GM18519 (cell line): ENCODE results near the gene COL6A2.

Experiments used
- ATAC-seq: cut with Tn5 transposase; IDR thresholded peaks from one replicate; pipeline ENCODE4 v1.9.1; 2021; ENCODE audit warnings: mild to moderate bottlenecking, moderate library complexity; ENCODE audit not compliant: unreplicated experiment, low FRiP score

COL6A2 gene

DNA sequence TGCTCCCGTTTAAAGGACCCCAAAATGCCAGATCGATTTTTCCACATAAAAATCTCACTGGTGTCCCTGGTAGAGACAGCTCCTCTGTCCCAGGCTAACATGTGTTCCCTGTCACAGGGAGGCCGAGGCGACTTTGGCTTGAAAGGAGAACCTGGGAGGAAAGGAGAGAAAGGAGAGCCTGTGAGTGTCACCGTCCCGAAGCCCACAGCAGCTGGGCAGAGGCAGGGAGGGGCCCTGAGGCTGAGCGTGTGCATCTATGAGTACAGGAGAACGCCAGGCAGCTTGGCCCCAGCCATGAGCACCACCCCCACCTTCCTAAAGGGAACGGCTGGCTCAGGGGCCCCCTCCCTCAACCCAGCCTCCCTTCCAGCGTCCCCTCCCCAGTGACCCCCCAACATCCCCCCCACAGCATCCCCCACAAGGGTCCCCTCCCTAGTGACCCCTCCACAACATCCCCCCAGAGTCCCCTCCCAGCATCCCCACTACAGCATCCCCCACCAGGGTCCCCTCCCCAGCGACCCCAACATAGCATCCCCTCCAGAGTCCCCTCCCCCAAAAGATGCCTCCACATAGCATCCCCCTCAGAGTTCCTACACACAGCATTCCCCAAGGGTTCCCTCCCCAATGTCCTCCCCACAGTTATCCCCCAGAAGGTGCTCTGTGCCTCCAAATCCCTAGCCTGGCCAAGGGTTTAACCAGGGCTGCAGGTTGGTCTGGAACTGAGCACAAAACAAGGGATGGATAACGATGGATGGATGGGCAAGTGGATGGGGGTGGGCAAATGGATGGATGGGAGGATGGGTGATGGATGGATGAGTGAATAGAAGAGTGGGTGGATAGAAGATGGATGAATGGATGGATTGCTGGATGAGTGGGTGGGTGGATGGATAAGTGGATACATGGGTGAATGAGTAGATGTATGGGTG, 25.1 kb downstream of the COL6A2 start:
- ATAC-seq, result no peak

DNA sequence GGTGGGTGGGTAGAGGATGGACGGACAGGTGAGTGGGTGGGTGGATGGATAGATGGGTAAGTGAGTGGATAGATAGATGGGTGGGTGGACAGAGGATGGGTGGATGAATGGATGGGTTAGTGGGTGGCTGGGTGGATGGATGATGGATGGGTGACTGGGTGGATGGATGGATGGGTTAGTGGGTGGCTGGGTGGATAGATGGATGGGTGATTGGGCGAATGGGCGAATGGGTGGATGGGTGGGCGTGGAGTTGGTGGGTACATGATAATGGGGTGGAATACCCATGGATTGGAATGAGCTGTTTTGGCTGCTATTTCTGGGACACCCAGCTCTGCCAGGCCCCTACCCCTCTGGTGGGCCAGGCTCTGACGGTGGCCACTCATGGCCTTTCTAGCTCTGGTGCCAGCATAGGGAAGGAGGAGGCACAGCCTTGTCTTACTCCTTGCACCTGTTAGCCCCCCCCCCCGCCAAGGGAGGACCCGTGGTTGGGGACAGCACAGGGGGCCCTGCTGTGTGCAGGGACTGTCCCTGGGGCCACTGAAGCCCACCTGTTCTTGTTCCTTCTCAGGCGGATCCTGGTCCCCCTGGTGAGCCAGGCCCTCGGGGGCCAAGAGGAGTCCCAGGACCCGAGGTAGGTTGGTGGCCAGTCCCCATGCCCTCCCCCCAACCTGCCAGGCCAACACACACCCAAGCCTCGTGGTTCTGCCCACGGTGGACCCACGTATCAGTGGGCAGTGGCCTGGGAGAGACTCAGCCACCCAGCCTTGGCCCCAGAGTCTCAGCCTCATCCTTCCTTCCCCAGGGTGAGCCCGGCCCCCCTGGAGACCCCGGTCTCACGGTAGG, 26.4 kb downstream of the COL6A2 start:
- ATAC-seq, result no peak

GRCh38 chr21:46124926-46125845, 27.3 kb downstream of the COL6A2 start:
- ATAC-seq, result no peak

DNA sequence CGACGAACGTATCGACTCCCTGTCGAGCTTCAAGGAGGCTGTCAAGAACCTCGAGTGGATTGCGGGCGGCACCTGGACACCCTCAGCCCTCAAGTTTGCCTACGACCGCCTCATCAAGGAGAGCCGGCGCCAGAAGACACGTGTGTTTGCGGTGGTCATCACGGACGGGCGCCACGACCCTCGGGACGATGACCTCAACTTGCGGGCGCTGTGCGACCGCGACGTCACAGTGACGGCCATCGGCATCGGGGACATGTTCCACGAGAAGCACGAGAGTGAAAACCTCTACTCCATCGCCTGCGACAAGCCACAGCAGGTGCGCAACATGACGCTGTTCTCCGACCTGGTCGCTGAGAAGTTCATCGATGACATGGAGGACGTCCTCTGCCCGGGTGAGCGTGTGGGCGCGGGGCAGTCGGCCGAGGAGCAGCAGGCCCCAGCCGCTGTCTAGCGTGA, 28.0 kb downstream of the COL6A2 start:
- ATAC-seq, result no peak

DNA sequence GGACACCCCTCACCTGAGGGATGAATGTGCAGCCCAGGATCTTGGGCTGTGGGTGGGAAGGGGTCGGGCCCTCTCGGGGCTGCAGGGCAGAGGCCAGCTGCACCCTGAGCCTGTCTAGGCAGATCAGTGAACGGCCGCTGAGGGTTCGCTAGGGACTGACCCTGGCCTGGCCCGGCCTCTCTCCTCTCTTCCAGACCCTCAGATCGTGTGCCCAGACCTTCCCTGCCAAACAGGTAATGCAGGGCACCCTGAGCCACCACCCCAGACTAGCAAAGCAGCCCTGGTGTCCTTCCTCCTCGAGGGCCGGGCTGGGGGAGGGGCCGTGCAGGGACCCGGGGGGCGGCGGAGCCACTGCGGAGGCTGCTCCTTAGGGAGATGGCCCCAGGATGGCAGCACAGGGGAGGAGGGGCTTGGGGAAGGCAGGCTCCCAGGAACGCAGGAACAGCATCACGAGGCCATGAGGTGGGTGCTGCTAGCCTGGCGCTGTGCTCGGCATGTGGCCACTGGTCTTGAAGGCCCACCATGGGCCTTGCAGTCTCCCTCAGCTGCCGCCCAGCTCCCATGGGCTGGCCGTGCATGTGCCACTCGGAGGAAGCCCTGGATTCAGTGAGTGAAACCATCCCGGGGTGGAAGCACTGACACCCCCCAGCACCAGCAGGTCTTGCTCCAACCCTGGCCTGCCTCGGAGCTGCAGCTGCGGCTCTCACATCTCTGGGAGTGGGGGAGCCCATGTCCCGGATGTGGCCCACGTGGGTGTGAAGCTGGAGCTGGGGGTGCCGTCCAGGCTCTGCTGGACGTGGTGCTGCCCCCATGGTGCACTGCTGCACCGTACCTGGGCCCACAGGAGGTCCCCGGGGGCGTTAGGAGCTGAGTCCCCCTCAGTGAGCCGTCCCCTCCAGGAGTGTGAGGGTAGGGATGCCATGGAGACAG, 28.7 kb downstream of the COL6A2 start:
- no peak for ATAC-seq

DNA sequence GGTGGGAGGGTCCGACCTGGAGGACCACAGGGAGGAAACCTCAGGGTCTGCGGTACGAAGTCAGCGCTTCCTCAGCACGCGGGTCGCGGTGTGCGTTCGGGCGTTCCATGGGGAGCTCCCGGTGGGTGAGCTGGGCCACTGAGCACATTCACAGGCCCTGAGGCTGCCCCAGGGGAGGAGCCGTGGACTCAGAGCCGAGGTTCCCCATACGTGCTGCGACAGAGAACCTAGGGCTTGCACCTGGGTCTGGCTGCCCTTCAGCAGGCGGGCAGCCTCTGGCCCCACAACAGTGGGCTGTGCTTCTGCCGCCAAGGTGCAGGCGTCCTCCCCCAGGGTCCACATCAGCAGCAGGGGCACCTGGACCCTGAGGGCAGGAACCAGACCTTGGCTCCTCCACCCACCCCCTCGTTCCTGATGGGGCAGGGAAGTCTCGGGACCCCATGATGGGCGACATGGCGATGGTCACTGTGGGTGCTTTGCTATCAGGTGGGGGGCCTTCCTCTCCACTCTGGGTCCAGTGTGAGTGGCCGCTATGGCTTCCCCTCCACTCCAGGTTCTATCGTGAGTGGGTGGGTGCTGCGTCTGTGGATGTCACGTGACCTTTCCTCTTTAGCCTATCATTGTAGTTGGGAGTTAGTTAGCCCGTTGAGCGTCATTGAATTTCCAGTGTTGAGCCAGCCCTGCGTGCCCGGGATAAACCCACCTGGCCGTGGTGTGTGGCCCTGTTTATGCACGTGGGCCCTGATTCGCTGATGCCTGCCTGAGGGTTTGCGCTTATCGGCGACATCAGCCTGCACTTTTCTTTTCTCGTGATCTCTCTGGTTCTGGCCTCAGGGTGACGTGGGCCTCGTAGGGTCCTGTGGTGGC, 29.6 kb downstream of the COL6A2 start:
- ATAC-seq, result no peak

DNA sequence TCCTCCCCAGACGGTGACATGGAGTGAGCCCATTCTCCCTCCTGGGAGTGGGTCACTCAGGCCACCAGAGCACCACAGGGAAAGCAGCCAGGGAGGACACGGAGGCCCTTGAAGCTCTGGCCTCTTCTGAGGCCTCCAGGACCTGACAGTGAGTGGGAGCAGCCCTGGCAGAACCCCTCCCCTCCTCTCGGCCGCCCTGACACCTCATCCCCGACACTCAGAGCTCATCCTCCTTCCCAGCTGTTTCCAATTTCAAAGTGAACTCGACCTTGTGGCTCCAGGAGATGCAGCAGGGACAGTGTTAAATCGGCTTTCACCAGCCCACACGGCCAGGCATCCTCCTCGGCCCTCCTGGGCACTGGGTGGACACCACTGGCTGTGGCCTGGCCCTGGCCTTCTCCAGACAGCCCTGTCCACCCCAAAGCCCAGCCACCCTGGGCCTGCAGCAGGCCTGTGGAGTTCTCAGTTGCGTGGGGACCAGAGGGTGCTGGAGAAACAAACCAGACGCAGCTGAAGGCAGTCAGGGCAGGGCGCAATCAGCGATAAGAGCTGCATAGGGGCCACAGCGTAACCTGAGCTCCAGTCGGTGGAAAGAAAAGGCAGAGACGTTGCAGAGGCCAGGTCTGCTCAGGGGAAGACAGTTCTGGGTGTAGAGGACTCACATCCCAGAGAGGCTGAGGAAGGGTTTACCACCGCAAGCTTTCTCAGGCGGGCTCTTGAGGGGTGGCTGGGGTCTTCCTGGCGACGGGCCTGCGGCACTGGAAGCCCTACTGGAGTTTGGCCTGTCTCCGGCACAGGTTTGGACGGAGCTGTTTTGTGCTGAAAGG, 30.4 kb downstream of the COL6A2 start:
- ATAC-seq, result no peak

DNA sequence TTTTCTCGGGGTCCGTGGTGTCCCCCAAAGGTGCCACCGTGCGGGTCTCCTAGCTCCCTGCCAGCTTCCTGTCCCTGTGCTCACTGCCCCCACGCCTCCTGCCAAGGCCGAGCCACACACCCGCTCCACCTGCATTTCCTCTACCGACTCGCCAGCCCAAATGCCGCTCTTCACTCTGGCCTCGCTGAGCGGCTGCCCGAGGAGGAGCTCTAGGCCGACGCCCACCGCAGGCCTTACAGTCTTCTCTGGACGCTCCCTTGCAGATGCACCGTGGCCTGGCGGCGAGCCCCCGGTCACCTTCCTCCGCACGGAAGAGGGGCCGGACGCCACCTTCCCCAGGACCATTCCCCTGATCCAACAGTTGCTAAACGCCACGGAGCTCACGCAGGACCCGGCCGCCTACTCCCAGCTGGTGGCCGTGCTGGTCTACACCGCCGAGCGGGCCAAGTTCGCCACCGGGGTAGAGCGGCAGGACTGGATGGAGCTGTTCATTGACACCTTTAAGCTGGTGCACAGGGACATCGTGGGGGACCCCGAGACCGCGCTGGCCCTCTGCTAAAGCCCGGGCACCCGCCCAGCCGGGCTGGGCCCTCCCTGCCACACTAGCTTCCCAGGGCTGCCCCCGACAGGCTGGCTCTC, 31.1 kb downstream of the COL6A2 start:
- no peak for ATAC-seq

DNA sequence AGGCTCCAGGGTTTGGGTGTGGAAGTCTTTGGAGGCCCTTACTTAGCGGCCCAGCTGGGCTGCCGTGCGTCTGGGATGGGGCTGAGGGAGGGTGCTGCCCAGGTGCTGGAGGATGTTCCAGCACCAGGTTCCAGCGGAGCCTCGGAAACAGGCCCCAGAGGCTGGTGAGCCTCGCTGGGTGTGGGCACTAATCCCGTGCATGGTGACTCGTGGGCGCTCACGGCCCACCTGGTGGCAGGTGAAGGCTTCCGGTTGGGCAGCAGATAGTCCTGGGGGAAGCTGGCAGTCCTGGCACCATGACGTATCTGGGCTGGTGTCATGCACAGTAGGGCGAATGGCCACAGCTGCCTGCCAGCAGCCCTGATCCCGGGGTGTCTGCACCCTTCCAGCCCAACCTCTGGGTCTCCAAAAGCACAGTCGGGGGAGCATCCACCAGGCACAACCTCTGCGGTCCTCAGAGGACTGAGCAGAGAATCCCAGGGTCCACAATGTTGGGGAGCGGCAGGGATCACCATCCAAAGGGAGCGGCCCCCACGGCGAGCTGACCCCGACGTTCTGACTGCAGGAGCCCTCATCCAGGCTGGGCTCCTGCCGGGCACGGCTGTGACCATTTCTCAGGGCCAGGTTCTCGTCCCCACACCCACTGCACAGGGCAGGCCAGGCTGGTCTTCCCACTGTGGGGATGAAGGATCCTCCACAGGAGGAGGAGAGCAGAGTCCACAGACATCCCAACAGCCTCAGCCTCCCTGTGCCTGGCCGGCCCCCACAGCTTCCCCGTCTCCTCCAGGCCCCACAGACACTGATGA, 32.1 kb downstream of the COL6A2 start:
- ATAC-seq, result no peak

DNA sequence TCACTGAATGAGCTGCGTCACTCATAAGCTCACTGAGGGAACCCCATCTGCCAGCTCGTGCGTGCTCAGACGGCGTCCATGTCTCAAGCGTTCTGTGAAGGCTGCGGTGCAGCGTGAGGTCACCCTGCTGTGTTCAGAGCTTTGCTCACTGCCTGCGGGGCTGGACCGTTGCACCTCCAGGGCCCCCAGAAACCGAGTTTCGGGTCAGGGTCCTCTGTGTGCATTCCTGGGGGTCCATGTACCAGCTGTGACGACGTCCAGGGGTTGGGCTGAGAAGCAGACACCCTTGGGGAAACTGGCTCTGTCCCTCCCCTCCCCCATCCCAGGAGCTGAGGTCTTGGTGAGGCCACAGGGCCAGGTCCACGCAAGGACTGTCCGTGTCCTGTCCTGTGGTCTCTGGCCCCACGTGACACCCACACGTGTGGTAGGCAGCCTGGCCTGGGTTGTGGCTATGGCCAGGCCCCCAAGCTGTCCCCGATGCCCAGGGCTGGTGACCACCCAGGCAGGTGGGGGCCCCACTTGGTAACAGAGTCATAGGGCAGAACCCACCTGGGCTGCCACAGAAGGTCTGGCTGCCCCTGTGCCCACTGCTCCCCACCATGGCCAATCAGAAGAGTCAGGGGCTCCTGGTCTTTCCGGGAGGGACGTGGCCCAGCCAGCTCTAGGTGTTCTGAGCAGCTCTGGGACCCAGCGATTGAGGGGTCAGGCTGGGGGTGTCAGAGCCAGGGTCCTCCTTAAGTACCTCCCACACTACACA, 33.1 kb downstream of the COL6A2 start:
- no peak for ATAC-seq

DNA sequence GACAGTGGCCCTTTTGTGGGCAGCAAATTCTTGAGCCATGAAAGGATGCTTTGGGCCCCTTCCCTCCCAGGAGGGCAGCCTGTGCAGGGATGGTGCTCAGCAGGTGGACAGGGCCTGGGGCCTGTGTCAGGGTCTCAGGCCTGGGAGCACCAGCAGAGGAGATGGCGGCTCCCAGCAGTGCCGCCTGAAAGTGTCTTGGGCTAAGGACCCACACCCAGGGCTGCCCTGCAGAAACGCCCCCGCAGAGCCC, 33.6 kb downstream of the COL6A2 start:
- ATAC-seq, result no peak

DNA sequence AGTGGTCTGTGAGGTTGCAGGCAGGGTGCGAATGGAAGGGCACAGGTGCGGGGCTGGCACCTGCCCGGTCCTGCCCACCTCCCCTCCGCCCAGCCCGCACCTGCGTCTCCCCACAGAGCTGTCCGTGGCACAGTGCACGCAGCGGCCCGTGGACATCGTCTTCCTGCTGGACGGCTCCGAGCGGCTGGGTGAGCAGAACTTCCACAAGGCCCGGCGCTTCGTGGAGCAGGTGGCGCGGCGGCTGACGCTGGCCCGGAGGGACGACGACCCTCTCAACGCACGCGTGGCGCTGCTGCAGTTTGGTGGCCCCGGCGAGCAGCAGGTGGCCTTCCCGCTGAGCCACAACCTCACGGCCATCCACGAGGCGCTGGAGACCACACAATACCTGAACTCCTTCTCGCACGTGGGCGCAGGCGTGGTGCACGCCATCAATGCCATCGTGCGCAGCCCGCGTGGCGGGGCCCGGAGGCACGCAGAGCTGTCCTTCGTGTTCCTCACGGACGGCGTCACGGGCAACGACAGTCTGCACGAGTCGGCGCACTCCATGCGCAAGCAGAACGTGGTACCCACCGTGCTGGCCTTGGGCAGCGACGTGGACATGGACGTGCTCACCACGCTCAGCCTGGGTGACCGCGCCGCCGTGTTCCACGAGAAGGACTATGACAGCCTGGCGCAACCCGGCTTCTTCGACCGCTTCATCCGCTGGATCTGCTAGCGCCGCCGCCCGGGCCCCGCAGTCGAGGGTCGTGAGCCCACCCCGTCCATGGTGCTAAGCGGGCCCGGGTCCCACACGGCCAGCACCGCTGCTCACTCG, 34.1 kb downstream of the COL6A2 start:
- ATAC-seq, result no peak

DNA sequence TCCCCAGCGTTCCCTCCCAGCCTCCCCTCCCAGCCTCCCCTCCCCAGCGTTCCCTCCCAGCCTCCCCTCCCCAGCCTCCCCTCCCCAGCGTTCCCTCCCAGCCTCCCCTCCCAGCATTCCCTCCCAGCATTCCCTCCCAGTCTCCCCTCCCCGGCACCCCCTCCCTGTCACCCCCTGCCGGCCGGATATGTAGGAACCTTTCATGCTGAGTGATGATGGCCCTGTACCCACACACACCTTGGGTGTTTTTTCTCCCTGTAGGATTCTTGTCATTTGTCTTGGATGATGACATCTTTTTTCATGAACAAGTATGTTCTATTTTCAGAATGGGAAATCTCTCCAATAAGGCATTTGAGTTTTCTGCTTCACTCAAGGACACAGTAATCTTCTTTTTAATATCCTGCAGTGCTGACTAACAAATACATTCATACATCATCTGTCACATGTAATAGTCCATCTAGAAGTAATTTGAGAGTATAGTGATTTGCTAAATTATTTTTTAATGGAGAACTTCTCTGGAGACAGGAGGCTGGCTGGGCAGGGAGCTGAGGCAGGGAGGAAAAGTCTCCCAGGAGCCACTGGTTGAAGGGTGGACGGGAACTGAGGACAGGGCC, 38.0 kb downstream of the COL6A2 start:
- ATAC-seq, result no peak

DNA sequence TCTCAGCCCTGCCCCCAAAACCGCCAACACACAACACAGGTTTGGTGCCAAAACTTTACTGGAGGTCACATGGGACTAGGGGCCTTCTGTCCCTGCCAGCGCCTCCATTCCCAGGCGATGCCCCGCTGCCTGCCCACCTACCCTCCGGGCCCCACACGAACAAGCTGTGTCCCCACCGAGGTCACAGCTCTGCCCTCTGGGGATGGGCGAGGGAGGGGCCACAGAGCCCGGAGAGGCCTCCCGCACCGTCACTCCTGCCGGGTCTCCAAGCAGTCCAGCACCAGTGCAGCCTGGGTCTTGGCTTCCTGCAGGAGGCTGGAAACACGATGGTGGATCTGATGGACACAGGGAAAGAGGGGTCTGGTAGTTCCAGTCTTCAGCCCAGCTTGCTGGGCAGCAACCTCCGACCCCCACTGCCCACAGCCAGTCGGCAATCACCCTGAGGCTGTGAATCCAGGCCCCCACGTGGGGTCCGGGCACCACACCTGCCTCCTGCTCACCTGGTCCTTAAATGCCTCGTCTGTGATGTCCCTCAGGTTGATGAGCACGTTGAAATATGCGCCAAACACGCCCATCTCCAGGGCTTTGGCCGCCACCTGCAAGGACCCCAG, 38.9 kb downstream of the COL6A2 start:
- no peak for ATAC-seq
